Tibial nerve (tissue), 4 donors: ENCODE results near the gene BTBD2. TPM values are rescaled to one million over a fixed set of nuclear protein-coding genes. Genes with fewer than 3 reads are reported as not detected.

Experiments used
- DNase-seq, 2 donors: peaks; one replicate each; pipeline ENCODE4 v3.0.0-alpha.2; 2019; ENCODE audit warnings: low spot score in 2 of 2
- H3K27ac ChIP-seq, 4 donors: fragments of 200-600 bp; sonication (generic) in 3 of 4; one replicate each; pipeline ENCODE4 v1.5.1; 2017 to 2019; ENCODE audit warnings: mild to moderate bottlenecking in 1 of 4
- H3K27me3 ChIP-seq, 2 donors: fragments of 200-600 bp; sonication (generic) in 1 of 2; one replicate each; pipeline versions ENCODE4 v1.5.1 to v1.6.0; 2017 to 2019
- H3K36me3 ChIP-seq, 3 donors: fragments of 200-600 bp; sonication (generic); one replicate each; pipeline ENCODE4 v1.5.1; 2018 to 2019
- H3K4me1 ChIP-seq, 4 donors: fragments of 200-600 bp; sonication (generic) in 3 of 4; one replicate each; pipeline ENCODE4 v1.5.1; 2017 to 2019
- H3K4me3 ChIP-seq, 4 donors: fragments of 200-600 bp; sonication (generic) in 3 of 4; one replicate each; pipeline ENCODE4 v1.5.1; 2017 to 2019; ENCODE audit warnings: mild to moderate bottlenecking in 1 of 4, moderate library complexity in 1 of 4
- H3K9me3 ChIP-seq, 4 donors: fragments of 200-600 bp; sonication (generic) in 3 of 4; one replicate each; pipeline ENCODE4 v1.5.1; 2017 to 2019
- CTCF ChIP-seq, 5 experiments: fragments of 200-600 bp in 3 of 5; fragments of 450-650 bp in 2 of 5; sonication (generic) in 3 of 5; IDR thresholded peaks; one replicate each; pipeline ENCODE4 v1.5.1; 2016 to 2019; ENCODE audit warnings: antibody characterized with exemption in 5 of 5, mild to moderate bottlenecking in 3 of 5, moderate library complexity in 2 of 5
- EP300 ChIP-seq, 2 donors: sonication (generic); formaldehyde crosslinking; IDR thresholded peaks; one replicate each; pipeline ENCODE4 v1.6.1; 2017; ENCODE audit warnings: antibody characterized with exemption in 2 of 2, mild to moderate bottlenecking in 1 of 2
- POLR2A ChIP-seq, 2 donors: fragments of 450-650 bp; IDR thresholded peaks; one replicate each; pipeline ENCODE4 v1.6.1; 2017; ENCODE audit warnings: antibody characterized with exemption in 2 of 2, mild to moderate bottlenecking in 2 of 2, moderate library complexity in 2 of 2
- WGBS, 2 donors: methylation state at CpG; one replicate each; pipeline ENCODE4 v1.1.5; 2018; 5-methylcytosine and 5-hydroxymethylcytosine counted together
- total RNA-seq, 4 donors: library from RNA; depleted of rRNA; stranded (reverse); fragments of >200 nt; gene quantifications; one replicate each; pipeline ENCODE4 v1.1.0, GENCODE V29; 2016

The BTBD2 gene
- total RNA-seq, 4 donors from 2014 or later, result 54.0 to 94.5 (median 73.5) TPM

DNA sequence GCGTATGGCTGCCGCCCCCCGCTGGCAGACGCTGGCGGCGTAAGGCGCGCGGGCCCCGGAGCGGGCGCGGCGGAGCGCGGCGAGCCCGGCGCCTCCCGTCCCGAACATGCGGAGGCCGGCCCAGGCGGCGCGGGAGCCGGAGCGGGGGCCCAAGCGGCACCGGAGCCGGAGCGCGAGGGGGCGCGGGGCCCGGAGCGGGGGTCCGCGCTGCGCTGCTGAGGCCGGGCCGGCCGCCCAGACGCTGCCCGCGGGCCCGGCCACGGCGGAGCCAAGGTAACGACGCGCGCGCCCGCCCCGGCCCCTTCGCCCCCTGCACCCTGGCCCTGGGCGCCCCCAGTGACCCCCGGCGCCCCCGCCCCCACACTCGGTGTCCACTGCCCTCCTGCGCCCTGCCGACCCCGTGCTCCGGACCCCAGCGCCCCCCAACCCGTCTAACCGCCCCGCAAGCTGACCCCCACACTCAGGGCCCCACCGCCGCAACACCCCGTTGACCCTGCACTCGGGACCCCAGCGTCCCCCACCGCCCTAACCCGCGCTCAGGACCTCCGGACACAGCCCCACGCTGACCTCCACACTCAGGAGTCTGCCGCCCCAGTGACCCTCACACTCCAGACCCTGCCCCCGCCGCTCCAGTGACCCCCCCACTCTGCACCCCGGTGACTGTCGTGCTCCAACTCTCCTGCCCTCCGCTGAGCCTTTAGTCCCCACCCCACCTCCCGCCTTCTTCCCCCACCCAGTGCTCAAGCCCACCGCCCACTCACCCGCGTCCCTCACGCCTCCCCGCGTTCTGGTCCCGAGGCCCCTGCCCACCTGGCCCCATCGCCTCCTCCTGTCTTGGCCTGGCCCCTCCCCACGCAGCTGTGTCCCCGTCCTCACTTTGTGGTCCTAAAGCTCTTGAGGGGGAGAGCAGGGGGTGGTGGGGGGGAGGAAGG is 74.1 kb downstream of the BTBD2 start, which contains the start of gene CSNK1G2:
CSNK1G2 (plus strand) TSS at position 27 of the 932 bp plus-strand sequence. CDS start 28,601 bp downstream, outside the sequence.
- Histone ChIP-seq H3K4me1 (peaks cover 3 to 53% (median 35%) of the 10 kb centered on the region in 4 donors), H3K36me3 (no peaks in the 10 kb centered on the region), H3K9me3 (no peaks in the 10 kb centered on the region), H3K27ac (peak within 1 kb of the TSS; percentile 96 to 98 (median 98)), H3K4me3 (peak within 1 kb of the TSS; percentile 66 to 79 (median 70)), H3K27me3 (no peaks in the 10 kb centered on the region)
- WGBS, 2 donors, result 0 to 2% methylated on average over 22 to 23 of the region's 97 CpGs
- TF ChIP-seq EP300 (IDR thresholded peaks at IDR 0.05), result no peak
- TF ChIP-seq CTCF (IDR thresholded peaks at IDR 0.05), result peak in 3 of 5 experiments; percentile 9 to 58 (median 11)
- TF ChIP-seq POLR2A (IDR thresholded peaks at IDR 0.05), result peak; percentile 48 to 62
- no peak for DNase-seq

DNA sequence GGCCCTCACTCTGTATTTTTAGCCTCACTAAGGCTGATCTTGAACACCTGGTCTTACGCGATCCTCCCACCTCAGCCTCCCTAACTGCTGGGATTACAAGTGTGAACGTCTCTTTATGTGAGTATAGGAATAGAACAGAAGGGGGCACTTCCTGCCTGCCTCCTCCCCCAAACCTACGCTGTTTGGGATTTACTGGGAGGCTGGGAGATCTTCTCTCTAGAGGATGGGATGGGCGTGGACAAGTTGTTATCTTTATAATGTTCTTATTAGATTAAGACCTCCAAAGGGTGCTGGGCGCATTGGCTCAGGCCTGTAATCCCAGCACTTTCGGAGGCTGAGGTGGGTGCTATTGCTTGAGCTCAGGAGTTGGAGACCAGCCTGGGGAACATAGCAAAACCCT is 77.4 kb downstream of the BTBD2 start:
- Histone ChIP-seq H3K36me3 (no peaks in the 10 kb centered on the region), H3K27me3 (no peaks in the 10 kb centered on the region), H3K4me1 (peaks cover 3 to 21% (median 20%) of the 10 kb centered on the region in 4 donors), H3K9me3 (no peaks in the 10 kb centered on the region), H3K4me3 (no peak overlapping the region), H3K27ac (no peak overlapping the region)
- WGBS, 2 donors, result 66 to 78% methylated on average over 7 of the region's 7 CpGs
- DNase-seq, result no peak
- TF ChIP-seq CTCF (IDR thresholded peaks at IDR 0.05) (no peak), POLR2A (IDR thresholded peaks at IDR 0.05) (no peak), EP300 (IDR thresholded peaks at IDR 0.05) (no peak)

GRCh38 chr19:1936916-1937610 is 78.5 kb downstream of the BTBD2 start:
- H3K27me3 ChIP-seq, result no peaks in the 10 kb centered on the region
- no peaks in the 10 kb centered on the region for H3K36me3 ChIP-seq
- H3K4me3 ChIP-seq, result no peak overlapping the region
- no peaks in the 10 kb centered on the region for H3K9me3 ChIP-seq
- no peak for DNase-seq
- no peak overlapping the region for H3K27ac ChIP-seq
- 82 to 87% methylated on average over 19 to 24 of the region's 24 CpGs for WGBS, 2 donors
- TF ChIP-seq EP300 (IDR thresholded peaks at IDR 0.05), result no peak
- no peak for TF ChIP-seq CTCF (IDR thresholded peaks at IDR 0.05)
- no peak for TF ChIP-seq POLR2A (IDR thresholded peaks at IDR 0.05)
- H3K4me1 ChIP-seq, result peaks cover 3 to 13% (median 10%) of the 10 kb centered on the region in 4 donors

GRCh38 chr19:1936430-1936829 is 79.1 kb downstream of the BTBD2 start:
- no peak for TF ChIP-seq POLR2A (IDR thresholded peaks at IDR 0.05)
- TF ChIP-seq CTCF (IDR thresholded peaks at IDR 0.05), result no peak
- TF ChIP-seq EP300 (IDR thresholded peaks at IDR 0.05), result no peak
- peak overlapping the region in 2 of 4 donors; percentile 41 to 46 for H3K27ac ChIP-seq

More at GRCh38 chr19:1936430-1936829, 79.1 kb downstream of the BTBD2 start:
- H3K9me3 ChIP-seq, result no peaks in the 10 kb centered on the region
- no peaks in the 10 kb centered on the region for H3K36me3 ChIP-seq
- no peaks in the 10 kb centered on the region for H3K27me3 ChIP-seq
- H3K4me3 ChIP-seq, result no peak overlapping the region
- DNase-seq, result no peak
- 89% methylated on average over 3 of the region's 3 CpGs for WGBS, 2 donors
- peaks cover 3 to 13% (median 10%) of the 10 kb centered on the region in 4 donors for H3K4me1 ChIP-seq
